Kidney (tissue), 14 donors: ENCODE measurements around the gene FAM53B. TPM values are rescaled to one million over a fixed set of nuclear protein-coding genes. Genes with fewer than 3 reads are reported as not detected.

Experiments used
- DNase-seq, 5 donors: peaks; one replicate each; pipeline ENCODE4 v3.0.0-alpha.2; 2013 to 2020
- FAIRE-seq: peaks from 2 replicates; lab custom pipeline; 2012; peaks lifted over from hg19 to GRCh38; lab: Jason Lieb, UNC
- H3K27ac ChIP-seq, 2 donors: one replicate each; pipeline ENCODE4 v1.7.0; 2013; ENCODE audit warnings: low read depth in 2 of 2, low read length in 2 of 2, inconsistent platforms in 1 of 2
- H3K27me3 ChIP-seq: one replicate; pipeline ENCODE4 v1.7.1; 2013; ENCODE audit warnings: low read length, inconsistent platforms; ENCODE audit not compliant: control insufficient read depth, insufficient read depth
- H3K36me3 ChIP-seq, 3 donors: one replicate each; pipeline versions ENCODE4 v1.7.0 to v1.7.1; 2013; ENCODE audit warnings: low read length in 3 of 3, control low read depth in 1 of 3, inconsistent platforms in 1 of 3; ENCODE audit not compliant: insufficient read depth in 3 of 3, control insufficient read depth in 2 of 3
- H3K4me1 ChIP-seq, 3 donors: one replicate each; pipeline versions ENCODE4 v1.7.0 to v1.7.1; 2013; ENCODE audit warnings: low read length in 3 of 3, inconsistent platforms in 1 of 3, low read depth in 1 of 3; ENCODE audit not compliant: control insufficient read depth in 2 of 3, insufficient read depth in 2 of 3
- H3K4me3 ChIP-seq, 3 donors: one replicate each; pipeline versions ENCODE4 v1.7.0 to v1.8.1; 2013; ENCODE audit warnings: low read length in 3 of 3, control low read depth in 1 of 3, inconsistent platforms in 1 of 3
- H3K9ac ChIP-seq, 3 donors: one replicate each; pipeline versions ENCODE4 v1.7.0 to v1.7.1; 2013; ENCODE audit warnings: low read length in 3 of 3, control low read depth in 1 of 3, inconsistent platforms in 1 of 3
- H3K9me3 ChIP-seq, 3 donors: one replicate each; pipeline versions ENCODE4 v1.7.0 to v1.7.1; 2013; ENCODE audit warnings: low read length in 3 of 3, control low read depth in 1 of 3, inconsistent platforms in 1 of 3; ENCODE audit not compliant: control insufficient read depth in 2 of 3, insufficient read depth in 1 of 3
- CTCF ChIP-seq: IDR thresholded peaks from 3 replicates; pipeline ENCODE4 v1.5.1; 2012; ENCODE audit warnings: mild to moderate bottlenecking, moderate library complexity, borderline replicate concordance; ENCODE audit not compliant: insufficient read depth; ENCODE audit errors: extremely low read depth
- intact Hi-C: fragments of 100-400 bp; cut with DNase I; formaldehyde crosslinking; loops from one replicate; pipeline ENCODE4 v1.11.1; 2022
- polyA plus RNA-seq: library from polyadenylated mRNA; stranded (reverse); fragments of 350-450 nt; fragmentation: Illumina TruSeq; extraction: RNeasy Lipid Tissue Mini Kit (QIAGEN cat#74804); gene quantifications from one replicate; pipeline ENCODE4 v1.2.3, GENCODE V29; 2014; ENCODE audit warnings: low read depth, low replicate concordance; ENCODE audit not compliant: insufficient read depth
- total RNA-seq: library from RNA; stranded (reverse); fragmentation: NEBNext Ultra II Directional; extraction: Animal tissue kit (Norgen Biotek cat#: 25700); gene quantifications from one replicate; pipeline ENCODE4 v1.2.1, GENCODE V29; 2021
- donor health status: control.
- donor health status: control.
- donor health status: control.
- donor health status: control.
- donor health status: control.
- donor health status: DM: yes; HTN: yes; CAD: no.
- donor health status: Normal renal cell carcinoma (clear cell type).

The FAM53B gene
- total and polyA plus RNA-seq, 2 donors from 2014 or later: 11.8 to 30.0 TPM

- DNase-seq (no peak), FAIRE-seq (no peak)
- TF ChIP-seq CTCF: no peak
- Histone ChIP-seq H3K4me1 (peaks cover 0 to 18% (median 7%) of the 10 kb centered on the region in 3 donors), H3K9me3 (no peaks in the 10 kb centered on the region), H3K27ac (no peak overlapping the region), H3K36me3 (peaks cover 0 to 9% (median 0%) of the 10 kb centered on the region in 3 donors), H3K4me3 (no peak overlapping the region), H3K9ac (no peak overlapping the region), H3K27me3 (no peaks in the 10 kb centered on the region)
- intact Hi-C loops: no loop called here
These were observed 121.2 kb downstream of the FAM53B start for GRCh38 chr10:124622866-124623536.

DNA sequence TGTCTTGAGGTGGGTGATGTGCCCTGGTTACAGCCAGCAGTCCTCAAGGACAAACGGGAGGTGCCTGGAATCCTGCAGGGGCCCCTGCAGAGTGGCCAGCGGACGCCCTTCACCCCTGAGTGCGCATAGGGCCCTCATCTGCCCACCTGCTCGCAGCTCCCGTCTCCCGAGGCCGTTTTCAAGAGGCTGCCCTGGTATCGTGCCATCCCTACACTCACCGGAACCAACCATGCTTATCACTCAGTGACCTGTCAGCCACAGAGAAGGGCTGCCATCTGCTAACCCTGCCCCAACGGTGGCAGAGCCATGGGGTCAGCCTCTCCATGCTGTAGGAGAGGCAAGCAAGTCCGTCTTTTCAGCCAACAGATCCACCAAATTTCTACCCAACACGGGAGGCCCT lies 122.0 kb downstream of the FAM53B start:
- Histone ChIP-seq H3K4me1 (peaks cover 0 to 9% (median 0%) of the 10 kb centered on the region in 3 donors), H3K9me3 (no peaks in the 10 kb centered on the region), H3K4me3 (no peak overlapping the region), H3K27me3 (no peaks in the 10 kb centered on the region), H3K9ac (no peak overlapping the region), H3K27ac (no peak overlapping the region), H3K36me3 (peaks cover 0 to 13% (median 0%) of the 10 kb centered on the region in 3 donors)
- no peak for TF ChIP-seq CTCF
- intact Hi-C loops: no loop called here
- DNase-seq: no peak
- no peak for FAIRE-seq

GRCh38 chr10:124621637-124622036 lies 122.5 kb downstream of the FAM53B start:
- Histone ChIP-seq H3K4me3 (no peak overlapping the region), H3K9me3 (no peaks in the 10 kb centered on the region), H3K9ac (no peak overlapping the region), H3K27ac (no peak overlapping the region), H3K36me3 (peaks cover 0 to 15% (median 0%) of the 10 kb centered on the region in 3 donors), H3K4me1 (peaks cover 0 to 7% (median 0%) of the 10 kb centered on the region in 3 donors), H3K27me3 (no peaks in the 10 kb centered on the region)
- no peak for DNase-seq
- no peak for FAIRE-seq
- no peak for TF ChIP-seq CTCF
- intact Hi-C loops: no loop called here
